HCT116 (cell line): Measurements from ENCODE around the gene RPL12. TPM values are rescaled to one million over a fixed set of nuclear protein-coding genes. Genes with fewer than 3 reads are reported as not detected.
A peak's percentile ranks its signal among the peaks of the same experiment; 100 is the strongest.

Experiments
- ATAC-seq: fragments of 200-7000 bp; cut with Tn5 transposase; 2 replicates; pipeline ENCODE4 v1.9.1; 2020; ENCODE audit warnings: mild to moderate bottlenecking, moderate library complexity
- BruUV-seq: library from RNA; stranded (reverse); fragments of 400-500 nt; replicated peaks from 2 replicates; lab custom pipeline; 2021; lab: Mats Ljungman, UMichigan
- CTCF ChIA-PET: fragments of 300-600 bp; sonication (Branson Sonifier 250); formaldehyde crosslinking; loops from one replicate; lab custom pipeline; 2021; ENCODE audit warnings: antibody characterized with exemption; lab: Charles Lee
- POLR2A ChIA-PET: fragments of 300-600, 350-600 bp; sonication (Branson Sonifier 250); formaldehyde crosslinking; loops from one replicate; lab custom pipeline; 2021; ENCODE audit warnings: antibody characterized with exemption; lab: Charles Lee
- RAD21 ChIA-PET, 2 experiments: fragments of 300-600 bp; sonication (Branson Sonifier 250); formaldehyde crosslinking; loops; one replicate each; lab custom pipeline; 2023; ENCODE audit warnings: low total read pairs in 2 of 2; ENCODE audit not compliant: uncharacterized antibody in 2 of 2, unreplicated experiment in 2 of 2, low non-redundant PET in 1 of 2; lab: Charles Lee
- DNase-seq: peaks from one replicate; pipeline ENCODE4 v3.0.0-alpha.2; 2010; ENCODE audit warnings: low read depth, low spot score
- H2AFZ ChIP-seq: fragments of 200-600 bp; shearing (Covaris generic), sonication (generic); 2 replicates; pipeline ENCODE4 v1.6.1; 2017; ENCODE audit warnings: low read depth, mixed run types, mixed read lengths, antibody characterized with exemption, low read length; ENCODE audit not compliant: poor library complexity, severe bottlenecking
- H3K27ac ChIP-seq: 2 replicates; pipeline ENCODE4 v1.5.1; 2012; ENCODE audit warnings: low read depth, low read length
- H3K27me3 ChIP-seq: fragments of 200-600 bp; sonication (generic); 2 replicates; pipeline ENCODE4 v1.6.1; 2016; ENCODE audit warnings: mixed run types, low read length, mixed read lengths; ENCODE audit not compliant: insufficient read depth
- H3K36me3 ChIP-seq, 2 experiments: fragments of 200-500 bp in 1 of 2; fragments of 200-600 bp in 1 of 2; sonication (Bioruptor generic) in 1 of 2; sonication (generic) in 1 of 2; 2 replicates each; pipeline versions ENCODE4 v1.5.1 to v1.6.1; 2014 to 2016; ENCODE audit warnings: low read length in 2 of 2, inconsistent platforms in 1 of 2, mixed read lengths in 1 of 2, mixed run types in 1 of 2; ENCODE audit not compliant: insufficient read depth in 2 of 2, control insufficient read depth in 1 of 2
- H3K4me1 ChIP-seq, 2 experiments: fragments of 200-600 bp in 1 of 2; sonication (generic) in 1 of 2; 2 replicates each; pipeline versions ENCODE4 v1.5.1 to v1.6.1; 2012 to 2017; ENCODE audit warnings: low read length in 2 of 2, inconsistent platforms in 1 of 2, mild to moderate bottlenecking in 1 of 2, mixed read lengths in 1 of 2, mixed run types in 1 of 2, moderate library complexity in 1 of 2; ENCODE audit not compliant: insufficient read depth in 2 of 2, control insufficient read depth in 1 of 2
- H3K4me2 ChIP-seq: fragments of 200-600 bp; sonication (generic); 2 replicates; pipeline ENCODE4 v1.6.1; 2017; ENCODE audit warnings: mixed run types, low read length, mixed read lengths
- H3K4me3 ChIP-seq, 2 experiments: fragments of 200-600 bp in 1 of 2; sonication (generic) in 1 of 2; replicated peaks in 1 of 2; 2 replicates each; pipeline ENCODE4 v1.5.1; 2011 to 2016; ENCODE audit warnings: low read length in 2 of 2, control low read depth in 1 of 2, low read depth in 1 of 2, mild to moderate bottlenecking in 1 of 2, mixed read lengths in 1 of 2, mixed run types in 1 of 2
- H3K79me2 ChIP-seq: fragments of 200-600 bp; sonication (generic); 2 replicates; pipeline ENCODE4 v1.6.1; 2017; ENCODE audit warnings: mild to moderate bottlenecking, mixed run types, low read length, moderate library complexity, mixed read lengths; ENCODE audit not compliant: insufficient read depth
- H3K9ac ChIP-seq: fragments of 200-600 bp; sonication (generic); 2 replicates; pipeline ENCODE4 v1.6.1; 2016; ENCODE audit warnings: low read length, mixed read lengths
- H3K9me2 ChIP-seq: fragments of 200-600 bp; sonication (generic), shearing (Covaris generic); 2 replicates; pipeline ENCODE4 v1.6.1; 2017; ENCODE audit warnings: mixed run types, mild to moderate bottlenecking, moderate library complexity; ENCODE audit not compliant: insufficient read depth
- H3K9me3 ChIP-seq, 2 experiments: fragments of 200-500 bp in 1 of 2; fragments of 200-600 bp in 1 of 2; sonication (Bioruptor generic) in 1 of 2; sonication (generic) in 1 of 2; 2 replicates each; pipeline ENCODE4 v1.6.1; 2014 to 2017; ENCODE audit warnings: low read length in 2 of 2, mixed read lengths in 2 of 2, inconsistent platforms in 1 of 2, low read depth in 1 of 2, mild to moderate bottlenecking in 1 of 2, mixed run types in 1 of 2, moderate library complexity in 1 of 2; ENCODE audit not compliant: control insufficient read depth in 1 of 2, insufficient read depth in 1 of 2
- H4K20me1 ChIP-seq: fragments of 200-600 bp; sonication (generic), shearing (Covaris generic); 2 replicates; pipeline ENCODE4 v1.6.1; 2017; ENCODE audit warnings: mixed run types, mild to moderate bottlenecking, moderate library complexity; ENCODE audit not compliant: insufficient read depth
- ATF3 ChIP-seq: IDR thresholded peaks from 2 replicates; pipeline ENCODE4 v1.6.1; 2012
- CBX3 ChIP-seq: IDR thresholded peaks from 2 replicates; pipeline ENCODE4 v1.6.1; 2012; ENCODE audit warnings: low read depth
- CEBPB ChIP-seq: IDR thresholded peaks from 2 replicates; pipeline ENCODE4 v1.6.1; 2012; ENCODE audit warnings: low read depth
- CTCF ChIP-seq, 3 experiments: fragments of 200-600 bp in 1 of 3; sonication (generic) in 1 of 3; IDR thresholded peaks in 2 of 3; conservative IDR thresholded peaks in 1 of 3; 2 replicates each; pipeline ENCODE4 v1.5.1; 2012 to 2017; ENCODE audit warnings: low read depth in 2 of 3, low read length in 2 of 3, antibody characterized with exemption in 1 of 3, borderline replicate concordance in 1 of 3, control low read depth in 1 of 3, mild to moderate bottlenecking in 1 of 3, mixed read lengths in 1 of 3, mixed run types in 1 of 3, moderate library complexity in 1 of 3; ENCODE audit not compliant: insufficient read depth in 1 of 3
- EGR1 ChIP-seq: IDR thresholded peaks from 2 replicates; pipeline ENCODE4 v1.6.1; 2012; ENCODE audit warnings: low read depth
- EZH2 ChIP-seq: fragments of 200-600 bp; sonication (generic); IDR thresholded peaks from 2 replicates; pipeline ENCODE4 v1.6.1; 2017; ENCODE audit warnings: antibody characterized with exemption, mixed run types
- EZH2phosphoT487 ChIP-seq: fragments of 200-600 bp; IDR thresholded peaks from 2 replicates; pipeline ENCODE4 v1.6.1; 2018; ENCODE audit warnings: antibody characterized with exemption, borderline replicate concordance
- FOSL1 ChIP-seq: IDR thresholded peaks from 2 replicates; pipeline ENCODE4 v1.6.1; 2012; ENCODE audit warnings: low read depth
- MAX ChIP-seq: IDR thresholded peaks from 2 replicates; pipeline ENCODE4 v1.6.1; 2012
- POLR2A ChIP-seq: IDR thresholded peaks from 2 replicates; pipeline ENCODE4 v1.7.0; 2011; ENCODE audit warnings: borderline replicate concordance; ENCODE audit not compliant: insufficient read depth, insufficient read length; ENCODE audit errors: extremely low read depth
- RAD21 ChIP-seq: IDR thresholded peaks from 2 replicates; pipeline ENCODE4 v1.6.1; 2012; ENCODE audit warnings: low read depth, mild to moderate bottlenecking
- SIN3A ChIP-seq: IDR thresholded peaks from 2 replicates; pipeline ENCODE4 v1.6.1; 2012; ENCODE audit warnings: low read depth
- SP1 ChIP-seq: IDR thresholded peaks from 2 replicates; pipeline ENCODE4 v1.6.1; 2012; ENCODE audit warnings: low read depth
- SRF ChIP-seq: IDR thresholded peaks from 2 replicates; pipeline ENCODE4 v1.6.1; 2012; ENCODE audit warnings: low read depth
- TCF7L2 ChIP-seq: IDR thresholded peaks from 2 replicates; pipeline ENCODE4 v1.7.0; 2011; ENCODE audit warnings: borderline replicate concordance, inconsistent platforms; ENCODE audit not compliant: insufficient read depth, insufficient read length; ENCODE audit errors: extremely low read depth
- YY1 ChIP-seq: IDR thresholded peaks from 2 replicates; pipeline ENCODE4 v1.6.1; 2011; ENCODE audit warnings: low read length, low read depth, moderate library complexity, mild to moderate bottlenecking; ENCODE audit not compliant: insufficient replicate concordance; ENCODE audit errors: extremely low read depth
- ZBTB33 ChIP-seq: IDR thresholded peaks from 2 replicates; pipeline ENCODE4 v1.6.1; 2011; ENCODE audit warnings: mild to moderate bottlenecking, low read length, moderate library complexity; ENCODE audit not compliant: insufficient replicate concordance; ENCODE audit errors: extremely low read depth
- ZNF274 ChIP-seq: fragments of 200-500 bp; sonication (Bioruptor generic); IDR thresholded peaks from 2 replicates; pipeline ENCODE4 v1.6.1; 2014; ENCODE audit warnings: mild to moderate bottlenecking, low read depth, low read length, inconsistent platforms
- intact Hi-C: fragments of 100-400 bp; cut with micrococcal nuclease; formaldehyde crosslinking; loops from 2 replicates; pipeline ENCODE4 v1.10.0; 2022
- total RNA-seq: library from RNA; stranded (reverse); gene quantifications from one replicate; pipeline ENCODE4 v1.2.1, GENCODE V29; 2021; ENCODE audit not compliant: unreplicated experiment

Gene RPL12
- total RNA-seq, 1 experiment from 2014 or later: 2,679 TPM

- DNase-seq (no peak), ATAC-seq (no peak)
- Histone ChIP-seq H3K36me3 (no peaks in the 10 kb centered on the region), H3K4me1 (peaks cover 3 to 39% of the 10 kb centered on the region in 2 experiments; a peak in 3 of 4 replicates), H3K9me3 (no peaks in the 10 kb centered on the region), H3K4me3 (peak overlapping the region; percentile 98 to 99), H3K9me2 (no peaks in the 10 kb centered on the region), H2AFZ (no peak overlapping the region), H3K27me3 (no peaks in the 10 kb centered on the region)
- intact Hi-C loops: no loop called here
- no peak for TF ChIP-seq SIN3A
- no peak for TF ChIP-seq CBX3
- no peak for TF ChIP-seq ATF3
- no peak for TF ChIP-seq MAX
- no peak for TF ChIP-seq ZBTB33
- TF ChIP-seq CTCF (IDR thresholded peaks at IDR 0.05 in 2 of 3, conservative IDR thresholded peaks at IDR 0.05 in 1 of 3; ENCODE audit: borderline replicate concordance in 1 of 3, insufficient read depth in 1 of 3, low read depth in 2 of 3, low read length in 2 of 3): no peak
- TF ChIP-seq ZNF274: no peak
- TF ChIP-seq EZH2phosphoT487: no peak
- TF ChIP-seq EGR1: no peak
- no peak for TF ChIP-seq POLR2A
- no peak for TF ChIP-seq RAD21
- TF ChIP-seq EZH2: no peak
- TF ChIP-seq YY1: no peak
- TF ChIP-seq SP1: no peak
- no peak for TF ChIP-seq SRF
- TF ChIP-seq CEBPB: no peak
- TF ChIP-seq FOSL1: no peak
- TF ChIP-seq TCF7L2: no peak
- TF ChIP-seq, all 23 proteins: peak for 0
- H3K79me2 ChIP-seq: peaks cover 39% of the 10 kb centered on the region
- peak overlapping the region; percentile 86 for H3K9ac ChIP-seq
- no TSS peak for BruUV-seq
- POLR2A ChIA-PET: interaction anchor here (2.0 kb wide), 1 partner anchor 13 kb away, joined by 5 read pairs; no protein-coding TSS in a partner anchor
- H3K4me2 ChIP-seq: peak overlapping the region; percentile 97
- CTCF ChIA-PET: no interaction called here
- RAD21 ChIA-PET: no interaction called here
- H4K20me1 ChIP-seq: no peaks in the 10 kb centered on the region
- no peak overlapping the region for H3K27ac ChIP-seq
These were observed 28.4 kb downstream of the RPL12 start for GRCh38 chr9:127422787-127423186.
